Osteocyte (in vitro differentiated cells): ENCODE measurements around the gene ALOX15B. TPM values are rescaled to one million over a fixed set of nuclear protein-coding genes. Genes with fewer than 3 reads are reported as not detected.

Source experiments
- DNase-seq: peaks from one replicate; pipeline ENCODE4 v3.0.0; 2021; ENCODE audit warnings: mixed read lengths; ENCODE audit not compliant: unreplicated experiment; ENCODE audit errors: extremely low spot score
- H3K27ac Mint-ChIP-seq: one replicate; pipeline ENCODE4 v1.8.0; 2021; ENCODE audit warnings: mild to moderate bottlenecking, mixed read lengths; ENCODE audit not compliant: unreplicated experiment
- H3K27me3 Mint-ChIP-seq: one replicate; pipeline ENCODE4 v1.8.0; 2021; ENCODE audit warnings: mixed read lengths; ENCODE audit not compliant: unreplicated experiment
- H3K36me3 Mint-ChIP-seq: one replicate; pipeline ENCODE4 v1.8.0; 2021; ENCODE audit warnings: mixed read lengths; ENCODE audit not compliant: unreplicated experiment
- H3K4me1 Mint-ChIP-seq: one replicate; pipeline ENCODE4 v1.8.0; 2021; ENCODE audit warnings: mixed read lengths; ENCODE audit not compliant: unreplicated experiment
- H3K4me3 Mint-ChIP-seq: one replicate; pipeline ENCODE4 v1.8.0; 2021; ENCODE audit warnings: mild to moderate bottlenecking, moderate library complexity, mixed read lengths; ENCODE audit not compliant: unreplicated experiment
- H3K9me3 Mint-ChIP-seq: one replicate; pipeline ENCODE4 v1.8.0; 2021; ENCODE audit warnings: mixed read lengths; ENCODE audit not compliant: unreplicated experiment
- CTCF ChIP-seq: fragments of 200-600 bp; sonication (generic); IDR thresholded peaks from 2 replicates; pipeline ENCODE4 v1.5.0; 2021; ENCODE audit warnings: antibody characterized with exemption, mild to moderate bottlenecking, moderate library complexity
- total RNA-seq: library from RNA; stranded (reverse); gene quantifications from 2 replicates; pipeline ENCODE4 v1.2.1, GENCODE V29; 2021

Gene ALOX15B
- total RNA-seq, 1 donor from 2014 or later = not detected

GRCh38 chr17:8051831-8052230, 13.0 kb downstream of the ALOX15B start:
- Mint-ChIP-seq H3K27me3 (peaks cover 34% of the 10 kb centered on the region), H3K4me1 (peaks cover 7% of the 10 kb centered on the region), H3K9me3 (no peaks in the 10 kb centered on the region), H3K4me3 (no peak overlapping the region), H3K27ac (no peak overlapping the region), H3K36me3 (no peaks in the 10 kb centered on the region)
- no peak for DNase-seq
- no peak for TF ChIP-seq CTCF

DNA sequence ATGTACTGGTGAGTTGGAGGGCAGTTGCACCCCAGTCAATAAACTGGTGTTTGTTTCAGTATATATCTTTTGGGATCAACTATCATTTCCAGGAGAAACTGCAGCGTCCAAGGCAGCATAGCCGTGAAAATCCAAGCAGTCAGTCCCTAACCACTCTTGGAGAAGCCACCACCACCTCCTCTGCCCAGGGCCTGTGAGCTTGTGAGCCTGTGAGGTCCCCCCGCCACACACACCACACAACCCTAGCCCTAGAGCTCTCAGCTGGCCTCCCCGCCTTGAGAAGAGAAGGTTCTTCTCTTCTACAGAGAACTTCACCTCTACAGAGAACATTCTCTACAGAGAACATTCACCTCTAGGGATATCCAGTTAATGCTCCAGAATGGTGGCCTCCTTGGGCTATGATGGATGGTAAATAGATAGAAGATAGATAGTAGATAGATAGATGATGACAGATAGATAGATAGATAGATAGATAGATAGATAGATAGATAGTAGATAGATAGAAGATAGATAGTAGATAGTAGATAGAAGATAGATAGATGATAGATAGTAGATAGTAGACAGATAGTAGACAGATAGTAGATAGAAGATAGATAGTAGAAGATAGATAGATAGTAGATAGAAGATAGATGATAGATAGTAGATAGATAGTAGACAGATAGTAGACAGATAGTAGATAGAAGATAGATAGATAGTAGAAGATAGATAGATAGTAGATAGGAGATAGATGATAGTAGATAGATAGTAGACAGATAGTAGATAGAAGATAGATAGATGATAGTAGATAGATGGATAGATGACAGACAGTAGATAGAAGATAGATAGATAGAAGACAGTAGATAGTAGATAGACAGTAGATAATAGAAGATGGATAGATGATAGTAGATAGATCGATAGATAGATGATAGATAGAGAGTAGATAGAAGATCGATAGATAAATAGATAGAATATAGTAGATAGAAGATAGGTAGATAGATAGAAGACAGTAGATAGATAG, 13.7 kb downstream of the ALOX15B start:
- H3K4me1 Mint-ChIP-seq = peaks cover 8% of the 10 kb centered on the region
- H3K27ac Mint-ChIP-seq = no peak overlapping the region
- no peak overlapping the region for H3K4me3 Mint-ChIP-seq
- no peaks in the 10 kb centered on the region for H3K36me3 Mint-ChIP-seq
- DNase-seq = no peak
- H3K27me3 Mint-ChIP-seq = peaks cover 35% of the 10 kb centered on the region
- TF ChIP-seq CTCF = no peak
- H3K9me3 Mint-ChIP-seq = no peaks in the 10 kb centered on the region

DNA sequence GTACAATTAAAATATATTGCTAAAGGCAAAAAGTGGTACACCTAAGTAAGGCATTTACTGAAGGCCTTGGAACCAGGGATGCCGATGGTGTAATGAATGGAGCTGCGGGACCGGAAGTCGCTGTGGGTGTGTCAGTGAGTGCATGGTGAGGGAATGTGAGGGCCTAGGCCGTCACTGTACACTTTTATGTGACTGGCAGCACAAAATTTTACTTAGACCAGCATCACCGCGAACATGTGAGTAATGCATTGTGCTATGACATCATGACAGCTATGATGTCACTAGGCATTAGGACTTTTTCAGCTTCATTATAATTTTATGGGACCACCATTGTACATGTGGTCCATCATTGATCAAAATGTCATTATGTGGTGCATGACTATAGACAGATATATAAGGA, 14.7 kb downstream of the ALOX15B start:
- Mint-ChIP-seq H3K27me3 (peaks cover 36% of the 10 kb centered on the region), H3K27ac (no peak overlapping the region), H3K36me3 (no peaks in the 10 kb centered on the region), H3K9me3 (no peaks in the 10 kb centered on the region), H3K4me3 (no peak overlapping the region), H3K4me1 (peaks cover 8% of the 10 kb centered on the region)
- TF ChIP-seq CTCF = no peak
- no peak for DNase-seq

- Mint-ChIP-seq H3K4me1 (peaks cover 8% of the 10 kb centered on the region), H3K27me3 (peaks cover 49% of the 10 kb centered on the region), H3K4me3 (no peak overlapping the region), H3K27ac (no peak overlapping the region), H3K9me3 (no peaks in the 10 kb centered on the region), H3K36me3 (no peaks in the 10 kb centered on the region)
- TF ChIP-seq CTCF = no peak
- no peak for DNase-seq
These were observed 17.0 kb downstream of the ALOX15B start for GRCh38 chr17:8055851-8056231.

DNA sequence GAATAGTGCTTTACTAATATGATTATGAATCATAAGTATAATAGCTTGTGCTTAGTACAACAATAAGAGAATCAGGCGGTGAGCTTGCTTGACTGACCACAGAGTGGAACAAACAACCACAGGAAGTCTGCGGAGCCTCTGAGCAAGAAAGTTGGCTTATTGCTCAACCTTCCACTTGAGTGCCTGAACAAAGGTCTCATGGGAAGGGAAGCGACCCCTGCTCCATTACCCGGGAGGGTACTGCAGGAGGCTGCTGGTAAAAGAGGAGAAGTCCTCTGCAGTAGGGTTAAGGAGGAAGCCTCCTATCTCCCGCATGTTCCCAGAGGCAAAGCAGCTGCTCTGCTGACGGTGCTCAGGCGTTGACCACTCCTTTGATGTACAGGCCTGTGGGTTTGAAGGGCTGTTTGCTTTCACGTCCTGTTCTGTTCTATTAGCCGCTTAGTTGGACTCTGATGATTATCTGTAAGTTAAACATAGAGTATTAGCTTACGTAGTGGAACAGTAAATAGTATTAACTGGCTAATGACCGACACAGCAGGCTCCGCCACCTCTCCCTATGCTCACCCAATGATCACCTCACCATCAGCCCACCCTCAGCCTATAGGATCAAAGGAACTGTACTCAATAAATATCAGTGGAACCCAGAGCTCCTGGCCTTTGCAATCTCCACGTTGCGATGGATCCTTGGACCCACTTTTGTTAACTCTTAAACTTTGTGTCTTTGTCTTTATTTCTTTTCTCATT, 17.5 kb downstream of the ALOX15B start:
- H3K4me1 Mint-ChIP-seq = peaks cover 8% of the 10 kb centered on the region
- H3K27ac Mint-ChIP-seq = no peak overlapping the region
- TF ChIP-seq CTCF = no peak
- no peak for DNase-seq
- no peaks in the 10 kb centered on the region for H3K9me3 Mint-ChIP-seq
- no peaks in the 10 kb centered on the region for H3K36me3 Mint-ChIP-seq
- peaks cover 52% of the 10 kb centered on the region for H3K27me3 Mint-ChIP-seq
- H3K4me3 Mint-ChIP-seq = no peak overlapping the region
